ENCODE measurements around the gene WNT1. TPM values are rescaled to one million over a fixed set of nuclear protein-coding genes. Genes with fewer than 3 reads are reported as not detected.
A peak's percentile ranks its signal among the peaks of the same experiment; 100 is the strongest.

WNT1 gene
- total RNA-seq, 2 donors from 2014 or later = not detected

DNA sequence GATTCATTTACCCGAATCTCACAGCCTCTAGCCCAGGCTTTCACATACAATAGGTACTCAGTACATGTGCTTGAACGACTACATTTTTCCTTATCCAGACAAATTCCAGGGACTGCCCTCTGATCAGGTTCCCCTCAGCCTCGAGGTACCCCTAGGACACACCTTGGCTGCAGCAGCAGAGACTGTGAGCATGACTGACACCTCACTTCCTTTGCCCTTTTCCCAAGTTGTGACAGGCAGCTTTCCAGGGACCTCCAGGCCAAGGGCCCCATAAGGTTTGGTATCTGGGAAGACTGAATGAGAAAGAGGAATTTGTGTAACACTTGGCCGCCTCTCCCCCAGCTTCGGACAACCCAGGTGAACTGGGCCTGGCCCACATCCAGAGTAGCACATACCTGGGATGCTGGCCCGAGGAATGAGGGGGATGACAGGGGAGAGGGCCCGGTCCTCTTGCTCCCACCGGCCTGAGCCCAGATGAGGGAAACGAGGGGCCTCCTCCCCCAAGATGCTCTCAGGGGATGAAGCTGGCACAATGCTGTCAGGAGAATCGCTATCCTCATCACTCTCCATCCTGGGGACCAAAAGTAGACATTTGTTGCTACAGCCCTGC is 50.6 kb downstream of the WNT1 start:
- no peaks in the 10 kb centered on the region for H3K4me1 ChIP-seq
- no peak overlapping the region for H3K27ac ChIP-seq
- H3K4me3 ChIP-seq = no peak overlapping the region
- no peaks in the 10 kb centered on the region for H3K27me3 ChIP-seq
- peak in 1 of 4 donors; percentile 5 for DNase-seq
- no peak for TF ChIP-seq POLR2A (IDR thresholded peaks at IDR 0.05)
- TF ChIP-seq, protein P1, sequence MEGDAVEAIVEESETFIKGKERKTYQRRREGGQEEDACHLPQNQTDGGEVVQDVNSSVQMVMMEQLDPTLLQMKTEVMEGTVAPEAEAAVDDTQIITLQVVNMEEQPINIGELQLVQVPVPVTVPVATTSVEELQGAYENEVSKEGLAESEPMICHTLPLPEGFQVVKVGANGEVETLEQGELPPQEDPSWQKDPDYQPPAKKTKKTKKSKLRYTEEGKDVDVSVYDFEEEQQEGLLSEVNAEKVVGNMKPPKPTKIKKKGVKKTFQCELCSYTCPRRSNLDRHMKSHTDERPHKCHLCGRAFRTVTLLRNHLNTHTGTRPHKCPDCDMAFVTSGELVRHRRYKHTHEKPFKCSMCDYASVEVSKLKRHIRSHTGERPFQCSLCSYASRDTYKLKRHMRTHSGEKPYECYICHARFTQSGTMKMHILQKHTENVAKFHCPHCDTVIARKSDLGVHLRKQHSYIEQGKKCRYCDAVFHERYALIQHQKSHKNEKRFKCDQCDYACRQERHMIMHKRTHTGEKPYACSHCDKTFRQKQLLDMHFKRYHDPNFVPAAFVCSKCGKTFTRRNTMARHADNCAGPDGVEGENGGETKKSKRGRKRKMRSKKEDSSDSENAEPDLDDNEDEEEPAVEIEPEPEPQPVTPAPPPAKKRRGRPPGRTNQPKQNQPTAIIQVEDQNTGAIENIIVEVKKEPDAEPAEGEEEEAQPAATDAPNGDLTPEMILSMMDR (IDR thresholded peaks at IDR 0.05) = no peak
- no peak for ATAC-seq
- 80 to 85% methylated on average over 10 of the region's 10 CpGs for WGBS, 2 donors
- H3K9me3 ChIP-seq = no peaks in the 10 kb centered on the region
- intact Hi-C loops (cut with DNase I) = no loop called here
- peaks cover 29 to 49% of the 10 kb centered on the region in 2 donors for H3K36me3 ChIP-seq (replicated peaks in 1 of 2; ENCODE audit: insufficient read depth in 1 of 2, low read depth in 2 of 2)

DNA sequence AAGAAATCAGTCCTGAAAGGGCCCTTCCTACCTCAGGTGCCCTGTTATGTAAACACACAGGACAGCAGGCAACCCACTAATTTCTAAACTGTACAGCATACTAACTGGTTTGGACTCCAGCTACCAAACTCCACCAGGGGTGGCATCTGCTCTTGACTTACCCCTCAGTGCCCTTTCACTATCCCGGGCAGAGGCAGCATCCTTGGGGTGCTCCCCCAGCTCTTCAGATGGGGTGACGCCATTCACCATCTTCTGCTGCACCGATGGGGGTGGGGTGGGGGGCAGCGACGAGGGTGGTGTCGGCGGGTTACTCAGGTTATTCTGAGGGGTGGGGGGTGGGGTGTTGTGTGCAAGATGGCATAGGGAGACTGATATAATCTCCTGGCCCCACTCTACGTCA is 52.0 kb downstream of the WNT1 start:
- DNase-seq = no peak

DNA sequence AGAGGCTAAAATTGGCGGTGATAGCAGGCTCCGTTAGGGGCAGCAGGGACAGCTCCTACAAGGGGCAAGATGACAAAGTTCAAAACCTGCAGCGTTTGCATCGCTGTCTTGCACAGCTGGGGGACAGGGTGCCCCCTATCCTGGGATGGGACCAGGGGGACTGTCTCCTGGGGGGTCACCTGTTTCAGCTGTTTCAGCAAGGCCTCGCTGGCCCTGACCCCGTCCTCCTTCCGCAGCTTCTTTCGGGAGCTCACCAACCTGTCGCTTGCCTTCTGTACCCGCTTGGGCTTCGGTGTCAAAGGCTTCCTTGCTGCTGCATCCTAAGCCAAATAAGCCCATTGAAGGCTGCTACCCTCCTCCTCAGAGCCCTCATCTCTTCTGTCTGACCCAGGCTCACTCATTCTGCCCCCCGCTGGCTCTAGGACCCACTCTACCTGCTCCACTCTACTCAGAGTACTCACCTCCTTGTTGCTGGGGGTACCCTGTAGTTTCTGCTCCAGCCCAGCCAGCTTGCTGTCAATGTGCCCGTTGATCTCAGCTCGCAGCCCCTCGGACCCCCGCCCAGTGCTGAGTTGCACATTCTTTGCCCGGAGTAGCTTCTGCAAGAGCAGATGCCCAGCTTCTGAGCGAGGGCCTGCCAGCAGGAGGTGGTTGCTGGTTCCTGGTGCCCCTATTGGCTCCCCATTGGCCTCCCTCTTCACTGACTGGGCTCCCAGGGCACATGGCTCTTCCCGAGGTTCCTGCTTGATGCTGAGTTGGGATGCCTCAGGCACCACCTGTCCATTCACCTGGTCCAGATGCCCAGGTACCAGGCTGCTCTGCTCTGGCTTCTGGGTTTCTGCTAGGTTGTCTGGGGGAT is 52.8 kb downstream of the WNT1 start:
- H3K4me3 ChIP-seq = no peak overlapping the region
- ATAC-seq = no peak
- no peak overlapping the region for H3K27ac ChIP-seq
- H3K9me3 ChIP-seq = no peaks in the 10 kb centered on the region
- H3K4me1 ChIP-seq = no peaks in the 10 kb centered on the region
- H3K36me3 ChIP-seq (replicated peaks in 1 of 2; ENCODE audit: insufficient read depth in 1 of 2, low read depth in 2 of 2) = peaks cover 21 to 38% of the 10 kb centered on the region in 2 donors
- WGBS, 2 donors = 89 to 94% methylated on average over 13 to 19 of the region's 19 CpGs
- DNase-seq = peak in 1 of 4 donors; percentile 5
- TF ChIP-seq, protein P1 (IDR thresholded peaks at IDR 0.05) = no peak
- TF ChIP-seq POLR2A (IDR thresholded peaks at IDR 0.05) = no peak
- intact Hi-C loops (cut with DNase I) = no loop called here
- no peaks in the 10 kb centered on the region for H3K27me3 ChIP-seq

More for the DNA sequence above, 52.0 kb downstream of the WNT1 start:
- TF ChIP-seq POLR2A (IDR thresholded peaks at IDR 0.05) = no peak
- TF ChIP-seq, protein P1 (IDR thresholded peaks at IDR 0.05) = no peak
- intact Hi-C loops (cut with DNase I) = no loop called here
- Histone ChIP-seq H3K36me3 (replicated peaks in 1 of 2; ENCODE audit: insufficient read depth in 1 of 2, low read depth in 2 of 2) (peaks cover 24 to 44% of the 10 kb centered on the region in 2 donors), H3K4me3 (no peak overlapping the region), H3K27ac (no peak overlapping the region), H3K9me3 (no peaks in the 10 kb centered on the region), H3K27me3 (no peaks in the 10 kb centered on the region), H3K4me1 (no peaks in the 10 kb centered on the region)
- WGBS, 2 donors = 83 to 86% methylated on average over 8 of the region's 8 CpGs
- ATAC-seq = no peak

DNA sequence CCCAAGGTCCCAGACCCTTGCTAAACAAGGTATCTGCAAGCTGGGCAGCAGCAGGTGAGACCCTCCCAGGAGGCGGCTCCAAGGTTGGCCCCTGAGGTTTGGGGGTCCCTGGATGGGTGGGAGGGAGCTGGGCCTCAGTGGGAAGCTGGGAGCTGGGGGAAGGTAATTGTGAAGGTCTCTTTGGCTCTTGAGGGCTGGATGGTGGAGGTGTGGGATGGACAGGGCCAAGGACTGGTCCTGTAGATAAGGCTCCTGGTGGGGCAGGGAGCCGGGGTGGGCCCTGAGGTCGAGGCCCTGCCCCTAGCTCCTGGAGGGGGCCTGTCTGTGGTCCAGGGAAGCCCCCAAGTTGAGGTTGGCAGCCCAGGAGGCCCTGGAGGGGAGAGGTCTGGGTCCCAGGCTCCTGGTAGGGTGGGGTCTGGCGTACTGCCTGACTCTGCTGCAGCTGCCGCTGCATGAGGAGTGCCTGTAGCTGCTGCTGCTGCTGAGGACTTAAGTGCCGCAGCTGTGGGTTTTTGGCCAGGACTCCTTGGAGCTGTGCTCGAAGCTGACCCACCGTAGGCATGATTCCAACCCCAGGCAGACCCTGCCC is 53.5 kb downstream of the WNT1 start:
- WGBS, 2 donors = 90 to 95% methylated on average over 5 to 8 of the region's 8 CpGs
- peak in 1 of 4 donors; percentile 7 for DNase-seq

More for the DNA sequence above, 53.5 kb downstream of the WNT1 start:
- Histone ChIP-seq H3K9me3 (no peaks in the 10 kb centered on the region), H3K4me3 (no peak overlapping the region), H3K36me3 (replicated peaks in 1 of 2; ENCODE audit: insufficient read depth in 1 of 2, low read depth in 2 of 2) (peaks cover 14 to 33% of the 10 kb centered on the region in 2 donors), H3K27me3 (no peaks in the 10 kb centered on the region), H3K27ac (no peak overlapping the region), H3K4me1 (no peaks in the 10 kb centered on the region)
- intact Hi-C loops (cut with DNase I) = no loop called here
- TF ChIP-seq, protein P1 (IDR thresholded peaks at IDR 0.05) = no peak
- no peak for TF ChIP-seq POLR2A (IDR thresholded peaks at IDR 0.05)
- ATAC-seq = no peak

Small RNA genes lying within 50 kb of the gene (small RNA-seq; reads per million reads assigned to genes)
- not detected for gene RNU6-940P

Other genes with a start within 250 kb of the WNT1 start
- gene ADCY6, start 189.2 kb upstream of the WNT1 start, total RNA-seq = 10 to 100 TPM; 38.6 to 59.1 TPM
- 1 to 10 TPM; 4.0 to 6.7 TPM for gene CACNB3, start 159.8 kb upstream of the WNT1 start, total RNA-seq
- gene DDX23, start 126.2 kb upstream of the WNT1 start, total RNA-seq = 10 to 100 TPM; 37.4 to 50.8 TPM
- 1 to 10 TPM in 1 of 2 donors, not detected in 1; 1.6 TPM for gene RND1, start 112.5 kb upstream of the WNT1 start, total RNA-seq
- gene FKBP11, start 52.8 kb upstream of the WNT1 start, total RNA-seq = 10 to 100 TPM; 31.1 to 98.6 TPM
- gene ARF3, start 20.8 kb upstream of the WNT1 start, total RNA-seq = 10 to 100 TPM; 22.3 to 24.1 TPM
- gene WNT10B, start 6.6 kb upstream of the WNT1 start, total RNA-seq = 1 to 10 TPM in 1 of 2 donors, not detected in 1; 1.3 TPM
- gene DDN, start 21.1 kb downstream of the WNT1 start, total RNA-seq = under 1 TPM in 1 of 2 donors, not detected in 1; 0.66 TPM
- 10 to 100 TPM; 25.4 to 26.4 TPM for gene PRKAG1, start 40.5 kb downstream of the WNT1 start, total RNA-seq
- gene KMT2D, start 82.5 kb downstream of the WNT1 start, total RNA-seq = 10 to 100 TPM; 38.4 to 51.1 TPM
- not detected for gene RHEBL1, start 91.7 kb downstream of the WNT1 start, total RNA-seq
- gene DHH, start 116.5 kb downstream of the WNT1 start, total RNA-seq = not detected
- gene LMBR1L, start 132.5 kb downstream of the WNT1 start, total RNA-seq = 10 to 100 TPM; 40.7 to 53.7 TPM
- 100 to 1,000 TPM; 121 to 165 TPM for gene TUBA1B, start 153.1 kb downstream of the WNT1 start, total RNA-seq
- gene TUBA1A, start 210.8 kb downstream of the WNT1 start, total RNA-seq = 10 to 100 TPM; 36.6 to 44.5 TPM